Activated CD4-positive, alpha-beta memory T cell treated with anti-CD3 and anti-CD28 coated beads for 36 hours (primary cell): Measurements from ENCODE around the gene CTCF. TPM values are rescaled to one million over a fixed set of nuclear protein-coding genes. Genes with fewer than 3 reads are reported as not detected.

Source experiments
- CTCF ChIA-PET: fragments of 350-600 bp; sonication (Branson Sonifier 250); formaldehyde crosslinking; loops from one replicate; lab custom pipeline; 2021; ENCODE audit warnings: antibody characterized with exemption, inconsistent platforms; lab: Charles Lee
- POLR2A ChIA-PET: fragments of 350-600 bp; sonication (Branson Sonifier 250); formaldehyde crosslinking; loops from one replicate; lab custom pipeline; 2021; ENCODE audit warnings: antibody characterized with exemption; lab: Charles Lee
- DNase-seq: peaks from one replicate; pipeline ENCODE4 v3.0.0-alpha.2; 2020
- H3K27ac Mint-ChIP-seq: one replicate; pipeline ENCODE4 v1.8.0; 2021; ENCODE audit warnings: mixed read lengths
- H3K27me3 Mint-ChIP-seq: one replicate; pipeline ENCODE4 v1.8.0; 2021; ENCODE audit warnings: mixed read lengths
- H3K36me3 Mint-ChIP-seq: one replicate; pipeline ENCODE4 v1.8.0; 2021; ENCODE audit warnings: mixed read lengths
- H3K4me1 Mint-ChIP-seq: one replicate; pipeline ENCODE4 v1.8.0; 2021; ENCODE audit warnings: low read depth, mixed read lengths
- H3K4me3 Mint-ChIP-seq: one replicate; pipeline ENCODE4 v1.8.0; 2021; ENCODE audit warnings: mild to moderate bottlenecking, mixed read lengths
- H3K9me3 Mint-ChIP-seq: one replicate; pipeline ENCODE4 v1.8.0; 2021; ENCODE audit warnings: mixed read lengths
- intact Hi-C: fragments of 100-400 bp; cut with micrococcal nuclease; formaldehyde crosslinking; loops from one replicate; pipeline ENCODE4 v1.15.1; 2023
- total RNA-seq, 2 experiments: library from RNA; stranded (reverse); gene quantifications; one replicate each; pipeline ENCODE4 v1.2.3, GENCODE V29; 2021

The CTCF gene
- total RNA-seq, 2 experiments from 2014 or later, result 48.9 to 51.5 TPM

DNA sequence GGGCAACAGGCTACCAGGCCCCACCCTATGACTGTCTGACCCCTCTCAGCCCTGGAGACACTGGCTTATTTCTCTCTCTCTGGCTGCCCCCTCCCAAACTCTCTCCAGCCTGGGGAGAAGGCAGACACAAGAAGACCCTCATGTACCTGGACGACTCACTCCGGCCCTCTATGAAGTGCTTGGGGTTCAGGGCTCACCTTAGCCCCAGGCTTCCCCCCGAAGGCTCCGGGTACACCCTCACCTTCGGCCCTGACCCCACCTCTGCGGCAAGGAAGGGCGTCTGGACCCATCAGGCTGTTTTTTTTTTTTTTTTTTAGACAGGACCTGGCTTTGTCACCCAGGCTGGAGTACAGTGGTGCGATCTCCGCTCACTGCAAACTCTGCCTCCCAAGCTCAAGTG lies 81.7 kb downstream of the CTCF start:
- H3K27me3 Mint-ChIP-seq, result no peaks in the 10 kb centered on the region
- peaks cover 7% of the 10 kb centered on the region for H3K36me3 Mint-ChIP-seq
- intact Hi-C loops, result loop anchor here (1.0 kb wide), 1 partner anchor 97 kb away; no protein-coding TSS in a partner anchor
- H3K4me1 Mint-ChIP-seq, result peaks cover 13% of the 10 kb centered on the region
- H3K4me3 Mint-ChIP-seq, result peak overlapping the region; percentile 32
- POLR2A ChIA-PET, result interaction anchor here (0.9 to 2.9 kb wide), 8 partner anchors 9 to 123 kb away, joined by 4 to 23 read pairs (median 6); partner anchors contain the start of genes ACD and CTCF
- no peak for DNase-seq
- no peaks in the 10 kb centered on the region for H3K9me3 Mint-ChIP-seq
- peak overlapping the region; percentile 81 for H3K27ac Mint-ChIP-seq
- CTCF ChIA-PET, result interaction anchor here (0.6 to 10.7 kb wide), 22 partner anchors 15 to 223 kb away, joined by 3 to 243 read pairs (median 6); partner anchors contain the start of genes ACD, ATP6V0D1, C16orf86 and CTCF

DNA sequence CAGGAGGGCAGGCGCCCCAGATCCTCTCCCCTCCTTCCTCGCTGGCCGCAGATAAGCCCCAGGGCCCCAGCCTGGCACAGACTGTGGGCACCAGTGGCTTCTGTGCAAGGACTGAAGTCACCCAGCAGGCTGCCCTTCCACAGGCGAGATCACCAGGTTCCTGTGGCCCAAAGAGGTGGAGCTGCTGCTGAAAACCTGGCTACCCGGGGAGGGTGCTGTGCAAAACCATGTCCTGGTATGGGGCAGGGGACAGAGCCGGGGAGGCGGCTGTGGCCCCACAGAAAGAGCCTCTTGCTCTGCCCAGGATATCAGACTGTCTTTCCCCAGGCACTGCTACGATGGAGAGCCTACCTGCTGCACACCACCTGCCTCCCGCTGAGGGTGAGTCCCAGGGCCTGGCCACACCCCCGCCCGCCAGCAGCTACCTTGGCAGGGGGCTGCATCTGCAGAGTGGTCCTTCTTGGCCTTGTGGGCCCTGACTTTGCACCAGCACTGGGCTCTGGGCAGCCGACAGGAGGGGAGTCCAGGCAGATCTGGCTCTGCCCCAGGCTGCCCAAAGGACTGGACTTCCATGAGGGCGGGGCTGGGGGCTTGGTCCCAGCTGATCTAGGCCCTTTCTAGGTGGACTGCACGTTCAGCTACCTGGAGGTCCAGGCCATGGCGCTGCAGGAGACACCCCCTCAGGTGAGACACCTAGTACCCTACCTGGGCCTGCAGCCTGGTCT lies 83.2 kb downstream of the CTCF start:
- no peaks in the 10 kb centered on the region for H3K27me3 Mint-ChIP-seq
- no peaks in the 10 kb centered on the region for H3K9me3 Mint-ChIP-seq
- intact Hi-C loops, result loop anchor here (1.0 kb wide), 2 partner anchors 82 to 124 kb away; no protein-coding TSS in a partner anchor
- H3K4me3 Mint-ChIP-seq, result peak overlapping the region; percentile 83
- DNase-seq, result peak; percentile 34
- ChIA-PET CTCF (interaction anchor here (0.6 to 10.7 kb wide), 34 partner anchors 12 to 238 kb away, joined by 3 to 243 read pairs (median 5); partner anchors contain the start of genes ACD, ATP6V0D1, C16orf86 and CTCF), POLR2A (interaction anchor here (0.6 to 2.9 kb wide), 9 partner anchors 13 to 124 kb away, joined by 3 to 23 read pairs (median 8); partner anchors contain the start of genes ACD, CTCF and GFOD2)
- peak overlapping the region; percentile 83 for H3K27ac Mint-ChIP-seq
- peaks cover 11% of the 10 kb centered on the region for H3K36me3 Mint-ChIP-seq
- H3K4me1 Mint-ChIP-seq, result peaks cover 16% of the 10 kb centered on the region

DNA sequence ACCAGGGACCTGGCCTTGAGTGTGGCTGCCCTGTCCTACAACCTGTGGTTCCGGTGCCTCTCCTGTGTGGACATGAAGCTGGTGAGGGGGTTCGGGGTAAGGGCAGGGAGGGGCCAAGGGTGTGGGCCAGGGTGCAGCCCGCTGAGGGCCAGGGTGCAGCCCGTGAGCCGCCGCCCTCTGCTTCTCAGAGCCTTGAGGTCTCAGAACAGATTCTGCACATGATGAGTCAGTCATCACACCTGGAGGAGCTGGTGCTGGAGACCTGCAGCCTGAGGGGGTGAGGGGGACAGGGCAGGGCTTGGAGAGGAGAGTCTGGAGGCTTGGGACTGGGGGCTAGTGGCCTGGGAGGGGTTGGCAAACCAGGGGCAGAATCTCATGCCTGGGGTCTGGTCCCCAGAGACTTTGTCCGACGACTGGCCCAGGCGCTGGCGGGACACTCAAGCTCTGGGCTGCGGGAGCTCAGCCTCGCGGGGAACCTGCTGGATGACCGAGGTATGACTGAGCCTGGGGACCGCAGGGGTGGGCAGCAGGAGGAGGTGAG lies 84.9 kb downstream of the CTCF start:
- peak overlapping the region; percentile 23 for H3K4me3 Mint-ChIP-seq
- H3K4me1 Mint-ChIP-seq, result peaks cover 18% of the 10 kb centered on the region
- CTCF ChIA-PET, result interaction anchor here (1.0 to 10.7 kb wide), 5 partner anchors 11 to 126 kb away, joined by 3 to 243 read pairs (median 82); partner anchors contain the start of genes ACD, CTCF and PARD6A
- POLR2A ChIA-PET, result interaction anchor here (1.3 to 2.4 kb wide), 3 partner anchors 11 to 100 kb away, joined by 4 to 18 read pairs (median 4); partner anchors contain the start of gene ACD
- H3K36me3 Mint-ChIP-seq, result peaks cover 23% of the 10 kb centered on the region
- intact Hi-C loops, result no loop called here
- H3K27ac Mint-ChIP-seq, result no peak overlapping the region
- DNase-seq, result no peak
- H3K27me3 Mint-ChIP-seq, result no peaks in the 10 kb centered on the region
- H3K9me3 Mint-ChIP-seq, result no peaks in the 10 kb centered on the region

DNA sequence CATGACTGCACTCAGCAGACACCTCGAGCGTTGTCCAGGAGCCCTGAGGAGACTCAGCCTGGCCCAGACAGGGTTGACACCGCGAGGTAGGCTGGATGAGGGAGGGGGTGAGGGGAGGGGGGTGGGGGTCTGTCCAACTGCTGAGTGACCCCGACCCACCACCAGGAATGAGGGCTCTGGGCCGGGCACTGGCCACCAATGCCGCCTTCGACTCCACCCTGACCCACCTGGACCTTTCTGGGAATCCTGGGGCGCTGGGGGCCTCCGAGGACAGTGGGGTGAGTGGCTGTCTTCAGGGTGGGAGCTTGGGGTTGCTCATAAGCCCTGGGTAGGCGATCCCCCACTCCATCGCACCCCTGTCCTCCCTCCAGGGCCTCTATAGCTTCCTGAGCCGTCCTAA lies 85.4 kb downstream of the CTCF start:
- Mint-ChIP-seq H3K36me3 (peaks cover 25% of the 10 kb centered on the region), H3K27ac (no peak overlapping the region), H3K9me3 (no peaks in the 10 kb centered on the region), H3K27me3 (no peaks in the 10 kb centered on the region), H3K4me1 (peaks cover 19% of the 10 kb centered on the region), H3K4me3 (no peak overlapping the region)
- DNase-seq, result no peak
- intact Hi-C loops, result no loop called here
- ChIA-PET CTCF (interaction anchor here (1.0 to 10.7 kb wide), 3 partner anchors 20 to 127 kb away, joined by 3 to 243 read pairs (median 92); no protein-coding TSS in a partner anchor), POLR2A (interaction anchor here (1.3 to 1.4 kb wide), 2 partner anchors 10 to 12 kb away, joined by 4 read pairs; partner anchors contain the start of gene ACD)

DNA sequence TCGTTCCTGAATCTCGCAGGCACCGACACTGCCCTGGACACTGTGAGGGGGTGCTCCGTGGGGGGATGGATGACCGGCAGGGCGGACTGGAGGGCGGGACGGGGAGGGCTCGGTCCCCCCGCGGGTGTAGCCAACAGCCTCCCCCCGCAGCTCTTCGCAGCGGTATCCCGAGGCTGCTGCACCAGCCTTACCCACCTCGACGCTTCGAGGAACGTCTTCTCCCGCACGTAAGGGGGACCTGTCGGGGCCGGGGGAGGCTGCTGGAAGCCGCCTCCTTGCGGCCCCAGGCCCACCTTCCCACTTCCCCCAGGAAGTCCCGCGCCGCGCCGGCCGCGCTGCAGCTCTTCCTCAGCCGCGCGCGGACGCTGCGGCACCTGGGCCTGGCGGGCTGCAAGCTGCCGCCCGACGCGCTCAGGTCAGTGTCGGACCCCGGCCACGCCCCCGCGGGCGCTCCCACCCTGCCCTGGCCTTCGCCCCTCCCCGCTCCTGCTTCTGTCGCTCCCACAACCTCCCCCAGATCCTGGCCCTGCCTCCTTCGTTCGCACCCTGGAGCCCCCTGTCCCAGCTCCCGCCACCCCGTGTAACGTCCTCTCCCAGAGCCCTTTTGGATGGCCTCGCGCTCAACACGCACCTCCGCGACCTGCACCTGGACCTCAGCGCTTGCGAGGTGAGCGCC lies 85.9 kb downstream of the CTCF start:
- CTCF ChIA-PET, result interaction anchor here (1.2 to 10.7 kb wide), 3 partner anchors 10 to 134 kb away, joined by 4 to 243 read pairs (median 4); no protein-coding TSS in a partner anchor
- H3K4me3 Mint-ChIP-seq, result no peak overlapping the region
- H3K27ac Mint-ChIP-seq, result no peak overlapping the region
- peaks cover 19% of the 10 kb centered on the region for H3K4me1 Mint-ChIP-seq
- intact Hi-C loops, result no loop called here
- H3K9me3 Mint-ChIP-seq, result no peaks in the 10 kb centered on the region
- H3K27me3 Mint-ChIP-seq, result no peaks in the 10 kb centered on the region
- no peak for DNase-seq
- POLR2A ChIA-PET, result interaction anchor here (1.3 to 1.4 kb wide), 2 partner anchors 10 to 12 kb away, joined by 4 read pairs; partner anchors contain the start of gene ACD
- H3K36me3 Mint-ChIP-seq, result peaks cover 25% of the 10 kb centered on the region

DNA sequence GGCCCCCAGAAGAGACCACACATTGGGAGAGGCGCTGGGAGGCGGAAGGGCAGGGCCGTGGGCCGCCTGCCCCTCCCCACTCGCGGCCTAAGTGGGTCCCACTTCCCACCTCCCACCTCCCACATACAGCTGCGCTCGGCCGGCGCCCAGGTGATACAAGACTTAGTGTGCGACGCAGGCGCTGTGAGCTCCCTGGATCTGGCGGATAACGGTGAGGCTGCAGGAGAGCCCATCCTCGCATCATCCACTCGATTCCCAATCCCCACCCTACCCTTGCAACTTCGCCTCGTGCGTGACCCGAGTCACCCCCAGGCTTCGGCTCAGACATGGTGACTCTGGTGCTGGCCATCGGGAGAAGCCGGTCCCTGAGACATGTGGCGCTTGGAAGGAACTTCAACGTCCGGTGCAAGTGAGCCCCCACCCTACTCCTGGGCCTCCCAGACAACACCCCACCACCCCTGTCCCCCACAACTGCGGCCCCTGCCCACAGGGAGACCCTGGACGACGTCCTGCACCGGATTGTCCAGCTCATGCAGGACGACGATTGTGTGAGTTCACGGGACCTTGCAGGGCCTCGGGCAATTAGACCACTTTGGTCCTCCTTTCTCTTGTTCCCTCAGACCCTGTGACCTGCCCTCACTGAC lies 86.6 kb downstream of the CTCF start:
- no peak for DNase-seq
- intact Hi-C loops, result no loop called here
- Mint-ChIP-seq H3K36me3 (peaks cover 25% of the 10 kb centered on the region), H3K9me3 (no peaks in the 10 kb centered on the region), H3K4me3 (no peak overlapping the region), H3K4me1 (peaks cover 19% of the 10 kb centered on the region), H3K27me3 (no peaks in the 10 kb centered on the region), H3K27ac (no peak overlapping the region)
- ChIA-PET POLR2A (interaction anchor here (0.5 to 1.3 kb wide), 2 partner anchors 11 to 101 kb away, joined by 3 to 4 read pairs; partner anchors contain the start of gene ACD), CTCF (interaction anchor here (0.6 to 1.5 kb wide), 5 partner anchors 10 to 135 kb away, joined by 3 to 4 read pairs (median 4); partner anchors contain the start of gene CTCF)

DNA sequence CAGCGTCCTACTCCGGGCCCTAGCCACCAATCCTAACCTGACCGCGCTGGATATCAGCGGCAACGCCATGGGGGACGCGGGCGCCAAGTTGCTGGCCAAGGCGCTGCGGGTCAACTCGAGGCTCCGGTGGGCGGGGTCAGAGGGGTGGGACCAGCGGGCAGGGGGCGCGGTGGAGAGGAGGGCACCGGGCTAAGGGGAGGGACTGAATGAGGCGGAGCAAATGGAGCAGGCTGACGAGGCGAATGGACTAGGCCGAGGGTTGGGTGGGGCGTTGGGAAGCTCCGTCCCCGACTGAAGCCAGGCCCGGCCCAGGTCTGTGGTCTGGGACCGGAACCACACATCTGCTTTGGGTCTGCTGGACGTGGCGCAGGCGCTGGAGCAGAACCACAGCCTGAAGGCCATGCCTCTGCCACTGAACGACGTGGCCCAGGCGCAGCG lies 87.2 kb downstream of the CTCF start:
- DNase-seq, result no peak
- intact Hi-C loops, result no loop called here
- ChIA-PET CTCF (interaction anchor here (1.0 to 3.7 kb wide), 4 partner anchors 9 to 102 kb away, joined by 3 to 19 read pairs (median 4); partner anchors contain the start of gene CTCF), POLR2A (interaction anchor here (0.5 kb wide), 1 partner anchor 102 kb away, joined by 3 read pairs; no protein-coding TSS in a partner anchor)
- no peaks in the 10 kb centered on the region for H3K27me3 Mint-ChIP-seq
- no peak overlapping the region for H3K27ac Mint-ChIP-seq
- peaks cover 27% of the 10 kb centered on the region for H3K36me3 Mint-ChIP-seq
- no peaks in the 10 kb centered on the region for H3K9me3 Mint-ChIP-seq
- H3K4me1 Mint-ChIP-seq, result peaks cover 17% of the 10 kb centered on the region
- no peak overlapping the region for H3K4me3 Mint-ChIP-seq

DNA sequence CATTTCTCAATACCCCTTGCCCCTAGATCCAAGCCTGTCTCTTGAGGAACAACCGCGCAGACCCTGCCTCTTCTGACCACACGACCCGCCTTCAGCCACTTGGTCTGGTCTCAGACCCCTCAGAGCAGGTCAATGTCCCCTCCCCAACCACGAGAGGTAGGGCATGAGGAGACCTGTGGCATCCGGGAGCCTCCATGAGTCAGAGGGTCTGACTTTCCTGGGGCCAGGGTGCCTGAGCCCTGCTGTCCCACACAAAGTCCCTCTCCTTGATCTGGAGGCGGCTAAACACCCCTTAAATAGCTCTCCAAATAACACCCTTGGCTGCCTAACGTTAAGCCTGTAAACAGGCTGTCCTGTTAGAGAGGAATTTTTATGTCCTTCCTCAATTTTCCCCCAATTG lies 87.7 kb downstream of the CTCF start:
- H3K36me3 Mint-ChIP-seq, result peaks cover 28% of the 10 kb centered on the region

DNA sequence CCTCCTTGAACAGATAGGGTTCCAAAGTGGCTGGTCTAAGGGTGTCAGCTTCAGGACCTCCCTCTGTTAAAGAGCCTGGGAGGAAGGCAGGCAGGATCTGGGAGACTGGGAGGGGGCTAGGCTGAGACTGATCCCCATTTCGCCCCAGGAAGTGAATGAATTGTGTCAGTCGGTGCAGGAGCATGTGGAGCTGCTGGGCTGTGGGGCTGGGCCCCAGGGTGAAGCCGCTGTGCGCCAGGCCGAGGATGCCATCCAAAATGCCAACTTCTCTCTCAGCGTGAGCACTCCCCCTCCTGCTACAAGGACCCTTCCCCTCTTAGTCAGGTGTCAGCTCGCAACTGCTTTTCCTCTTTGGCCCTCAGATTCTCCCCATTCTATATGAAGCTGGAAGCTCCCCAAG lies 88.7 kb downstream of the CTCF start:
- no peaks in the 10 kb centered on the region for H3K27me3 Mint-ChIP-seq
- no peak overlapping the region for H3K4me3 Mint-ChIP-seq
- no peak overlapping the region for H3K27ac Mint-ChIP-seq
- CTCF ChIA-PET, result interaction anchor here (1.4 to 3.7 kb wide), 5 partner anchors 9 to 136 kb away, joined by 3 to 19 read pairs (median 4); partner anchors contain the start of genes ACD, C16orf86 and ENKD1
- H3K36me3 Mint-ChIP-seq, result peaks cover 35% of the 10 kb centered on the region
- intact Hi-C loops, result no loop called here
- POLR2A ChIA-PET, result interaction anchor here (0.9 to 1.3 kb wide), 2 partner anchors 9 to 116 kb away, joined by 3 to 4 read pairs; partner anchors contain the start of gene ACD
- no peak for DNase-seq
- no peaks in the 10 kb centered on the region for H3K9me3 Mint-ChIP-seq
- peaks cover 12% of the 10 kb centered on the region for H3K4me1 Mint-ChIP-seq

More for the DNA sequence above, 87.7 kb downstream of the CTCF start:
- DNase-seq, result no peak
- CTCF ChIA-PET, result interaction anchor here (3.7 kb wide), 1 partner anchor 102 kb away, joined by 19 read pairs; no protein-coding TSS in a partner anchor
- no peaks in the 10 kb centered on the region for H3K27me3 Mint-ChIP-seq
- no peak overlapping the region for H3K4me3 Mint-ChIP-seq
- H3K4me1 Mint-ChIP-seq, result peaks cover 15% of the 10 kb centered on the region
- intact Hi-C loops, result no loop called here
- H3K9me3 Mint-ChIP-seq, result no peaks in the 10 kb centered on the region
- POLR2A ChIA-PET, result interaction anchor here (0.9 to 1.3 kb wide), 2 partner anchors 10 to 115 kb away, joined by 3 to 4 read pairs; partner anchors contain the start of gene ACD
- no peak overlapping the region for H3K27ac Mint-ChIP-seq

DNA sequence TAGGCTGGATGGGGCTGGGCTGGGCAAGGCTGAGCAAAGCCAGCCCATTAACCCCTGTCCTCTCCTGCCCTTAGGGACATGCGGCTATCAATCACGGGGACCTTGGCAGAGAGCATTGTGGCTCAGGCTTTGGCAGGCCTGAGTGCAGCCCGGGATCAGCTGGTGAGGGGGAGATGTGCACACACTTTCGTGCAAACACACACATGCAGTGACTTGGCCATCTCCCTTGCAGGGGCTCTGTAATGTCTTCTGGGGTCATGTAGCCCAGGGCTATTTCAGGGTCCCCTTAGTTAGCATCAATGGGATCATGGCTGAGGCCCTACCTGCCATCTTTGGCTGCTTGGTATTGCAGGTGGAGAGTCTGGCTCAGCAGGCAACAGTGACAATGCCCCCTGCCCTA lies 89.5 kb downstream of the CTCF start:
- H3K27ac Mint-ChIP-seq, result no peak overlapping the region
- no peaks in the 10 kb centered on the region for H3K27me3 Mint-ChIP-seq
- no peak overlapping the region for H3K4me3 Mint-ChIP-seq
- H3K9me3 Mint-ChIP-seq, result no peaks in the 10 kb centered on the region
- ChIA-PET CTCF (interaction anchor here (0.6 to 3.7 kb wide), 8 partner anchors 8 to 138 kb away, joined by 3 to 19 read pairs (median 4); partner anchors contain the start of genes ACD, C16orf86 and ENKD1), POLR2A (no interaction called here)
- H3K4me1 Mint-ChIP-seq, result peaks cover 9% of the 10 kb centered on the region
- no peak for DNase-seq
- peaks cover 31% of the 10 kb centered on the region for H3K36me3 Mint-ChIP-seq
- intact Hi-C loops, result no loop called here
